ENCODE results near the gene RABGEF1.
"Not testable (repeated sequence)": the region's sequence is repeated elsewhere in the genome, so short reads cannot be mapped to it uniquely, and the experiment has no call there.

Gene RABGEF1

DNA sequence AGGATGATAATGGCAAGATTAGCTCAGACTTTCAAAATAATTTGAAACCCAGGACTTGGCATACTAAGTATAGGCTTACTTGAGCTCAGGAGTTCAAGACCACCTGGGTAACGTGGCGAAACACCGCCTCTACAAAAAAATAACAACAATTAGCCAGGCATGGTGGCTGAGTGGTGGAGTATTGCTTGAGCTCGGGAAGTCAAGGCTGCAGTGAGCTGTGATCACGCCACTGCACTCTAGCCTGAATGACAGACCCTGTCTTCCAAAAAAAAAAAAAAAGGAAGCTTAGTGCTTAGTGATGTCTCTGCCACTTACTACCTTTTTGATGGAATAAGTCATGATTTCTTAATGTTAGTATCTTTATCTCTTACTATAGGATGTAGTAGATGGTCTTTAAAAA, 25.5 kb downstream of the RABGEF1 start:
- no peak for TF ChIP-seq ZNF274 (IDR thresholded peaks at IDR 0.05; ENCODE audit: low read depth, low read length)

DNA sequence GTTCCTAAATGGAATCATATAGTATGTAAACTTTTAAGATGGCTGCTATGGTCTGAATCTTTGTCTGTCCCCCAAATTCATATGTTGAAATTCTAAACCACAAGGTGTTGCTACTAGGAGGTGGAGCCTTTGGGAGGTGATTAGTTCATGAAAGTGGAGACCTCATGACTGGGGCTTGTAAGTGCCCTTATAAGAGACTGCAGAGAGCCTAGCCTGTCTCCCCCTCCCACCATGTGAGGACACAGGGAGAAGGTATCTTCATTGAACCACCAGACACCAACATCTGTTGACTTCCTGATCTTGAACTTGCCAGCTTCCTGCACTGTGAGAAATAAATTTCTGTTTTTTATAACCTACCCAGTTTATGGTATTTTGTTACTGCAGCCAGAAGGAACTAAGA, 27.0 kb downstream of the RABGEF1 start:
- not testable (repeated sequence) for H3K4me3 ChIP-seq (ENCODE audit: low read length)

More for the DNA sequence above, 25.5 kb downstream of the RABGEF1 start:
- no peak overlapping the region for H3K4me3 ChIP-seq (ENCODE audit: low read length)

DNA sequence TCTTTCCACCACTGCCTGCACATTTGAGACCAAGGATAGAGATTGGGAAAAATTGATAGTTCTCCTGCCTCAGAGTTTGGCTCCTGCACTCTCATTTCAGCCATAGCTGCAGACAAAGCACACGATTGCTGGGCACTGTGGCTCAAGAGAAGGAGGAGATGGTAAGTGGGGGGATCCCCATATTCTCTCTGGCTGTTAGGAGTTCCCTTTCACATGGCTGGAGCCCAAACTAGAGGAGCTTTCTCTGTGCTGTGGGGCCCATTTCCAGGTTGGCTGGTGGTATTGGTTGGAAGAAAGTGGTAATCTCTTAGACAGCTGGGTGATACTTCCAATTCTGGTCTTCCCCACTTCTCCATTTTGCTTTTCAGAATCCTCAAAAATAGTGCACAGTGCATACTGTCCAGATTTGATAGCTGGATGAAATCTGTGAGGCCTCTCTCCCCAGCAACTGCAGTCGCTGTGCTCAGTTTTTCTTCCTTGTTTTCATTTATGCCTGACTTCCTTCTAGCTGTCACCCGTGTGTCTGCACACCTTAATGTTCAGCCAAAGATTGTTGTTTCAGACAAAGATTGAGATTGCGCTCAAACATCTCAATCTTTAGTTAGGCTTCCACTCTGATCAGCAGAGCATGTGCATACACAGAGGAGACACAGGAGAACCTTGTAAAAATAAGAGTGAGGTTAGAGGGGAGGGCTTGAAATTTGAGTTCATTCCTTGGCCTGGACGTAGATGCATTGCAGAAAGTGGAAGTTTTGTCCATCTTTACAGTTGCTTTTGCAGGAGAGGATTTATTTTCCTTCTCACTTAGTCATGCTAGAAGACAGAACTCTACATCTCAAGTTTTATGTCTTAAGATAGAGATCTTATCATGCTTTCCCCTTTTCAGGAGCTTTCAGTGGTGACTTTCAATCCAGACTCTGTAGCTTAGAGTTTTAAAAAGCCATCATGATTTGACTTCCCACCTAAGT, 28.6 kb downstream of the RABGEF1 start:
- H3K4me3 ChIP-seq (ENCODE audit: low read length), result no peak overlapping the region; the same call in 1 of the 2 replicates
- no peak for TF ChIP-seq ZNF274 (IDR thresholded peaks at IDR 0.05; ENCODE audit: low read depth, low read length)

DNA sequence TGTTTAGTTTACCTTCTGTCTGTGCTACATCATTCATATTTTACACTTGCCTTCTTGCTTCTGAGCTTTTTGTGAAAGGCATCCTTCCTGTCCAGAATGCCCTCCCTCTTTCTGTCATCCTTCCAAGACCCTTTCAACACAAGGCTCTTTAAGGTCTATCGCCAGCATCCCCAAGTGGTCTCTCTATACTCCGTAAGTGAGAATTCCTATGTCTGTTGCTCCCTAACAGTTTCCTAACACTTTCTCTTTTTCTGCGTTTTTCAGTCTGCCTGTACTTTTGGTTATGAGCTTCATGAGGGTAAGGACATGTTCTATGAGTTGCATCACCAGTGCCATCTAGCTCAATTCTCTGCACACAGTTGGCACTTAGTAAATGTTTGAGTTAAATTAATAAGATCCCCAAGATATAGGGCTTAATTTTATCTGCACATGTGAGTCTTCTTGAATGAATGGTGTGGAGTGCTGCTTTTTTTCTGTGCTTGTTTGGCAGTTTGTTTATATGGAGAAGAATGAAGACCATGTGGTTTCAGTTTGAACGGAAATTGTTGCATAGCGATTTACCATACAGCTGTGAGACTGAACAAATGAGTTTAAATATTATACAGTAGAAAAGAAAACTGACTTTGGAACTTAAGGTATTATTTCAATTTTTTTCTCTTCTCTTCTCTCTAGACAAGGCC, 29.4 kb downstream of the RABGEF1 start:
- TF ChIP-seq ZNF274 (IDR thresholded peaks at IDR 0.05; ENCODE audit: low read depth, low read length), result no peak
- no peak overlapping the region for H3K4me3 ChIP-seq (ENCODE audit: low read length)

DNA sequence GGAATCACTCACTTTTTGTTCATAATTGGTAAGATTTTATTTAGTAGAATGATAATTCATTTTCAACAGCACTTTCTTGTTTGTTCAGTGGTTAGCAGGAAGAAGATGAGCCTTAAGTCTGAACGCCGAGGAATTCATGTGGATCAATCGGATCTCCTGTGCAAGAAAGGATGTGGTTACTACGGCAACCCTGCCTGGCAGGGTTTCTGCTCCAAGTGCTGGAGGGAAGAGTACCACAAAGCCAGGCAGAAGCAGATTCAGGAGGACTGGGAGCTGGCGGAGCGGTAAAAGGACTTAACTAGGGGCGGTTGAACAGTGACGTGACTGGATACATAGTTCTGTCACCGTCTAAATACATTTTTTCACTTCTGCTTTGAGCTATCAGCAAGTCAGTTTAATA, 31.3 kb downstream of the RABGEF1 start:
- H3K4me3 ChIP-seq (ENCODE audit: low read length), result no peak overlapping the region
- TF ChIP-seq ZNF274 (IDR thresholded peaks at IDR 0.05; ENCODE audit: low read depth, low read length), result no peak

DNA sequence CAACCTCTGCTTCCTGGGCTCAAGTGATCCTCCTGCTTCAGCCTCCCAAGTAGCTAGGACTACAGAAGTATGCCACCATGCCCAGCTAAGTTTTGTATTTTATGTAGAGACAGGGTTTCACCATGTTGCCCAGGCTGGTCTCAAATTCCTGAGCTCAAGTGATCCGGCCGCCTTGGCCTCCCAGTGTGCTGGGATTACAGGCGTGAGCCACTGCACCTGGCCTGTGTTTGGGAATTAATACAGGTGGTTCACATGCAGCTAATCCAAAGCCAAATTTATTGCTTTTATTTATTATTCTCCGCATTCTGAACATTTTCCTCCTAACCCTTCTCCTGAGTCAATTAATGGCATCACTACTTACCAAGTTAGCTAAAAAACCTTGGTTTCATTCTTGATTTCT, 33.2 kb downstream of the RABGEF1 start:
- H3K4me3 ChIP-seq (ENCODE audit: low read length), result not testable (repeated sequence)

DNA sequence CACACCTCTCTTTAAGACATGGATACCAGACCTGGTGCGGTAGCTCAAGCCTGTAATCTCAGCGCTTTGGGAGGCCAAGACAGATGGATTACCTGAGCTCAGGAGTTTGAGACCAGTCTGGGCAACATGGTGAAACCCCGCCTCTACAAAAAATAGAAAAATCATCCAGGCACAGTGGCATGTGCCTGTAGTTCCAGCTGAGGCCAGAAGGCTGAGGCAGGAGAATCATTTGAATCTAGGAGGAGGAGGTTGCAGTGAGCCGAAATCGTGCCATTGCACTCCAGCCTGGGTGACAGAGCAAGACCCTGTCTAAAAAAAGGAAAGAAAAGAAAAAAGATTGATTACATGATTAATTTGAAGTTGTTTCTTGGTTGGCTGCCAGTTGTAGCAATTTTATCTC, 35.9 kb downstream of the RABGEF1 start:
- H3K4me3 ChIP-seq (ENCODE audit: low read length), result not testable (repeated sequence)

DNA sequence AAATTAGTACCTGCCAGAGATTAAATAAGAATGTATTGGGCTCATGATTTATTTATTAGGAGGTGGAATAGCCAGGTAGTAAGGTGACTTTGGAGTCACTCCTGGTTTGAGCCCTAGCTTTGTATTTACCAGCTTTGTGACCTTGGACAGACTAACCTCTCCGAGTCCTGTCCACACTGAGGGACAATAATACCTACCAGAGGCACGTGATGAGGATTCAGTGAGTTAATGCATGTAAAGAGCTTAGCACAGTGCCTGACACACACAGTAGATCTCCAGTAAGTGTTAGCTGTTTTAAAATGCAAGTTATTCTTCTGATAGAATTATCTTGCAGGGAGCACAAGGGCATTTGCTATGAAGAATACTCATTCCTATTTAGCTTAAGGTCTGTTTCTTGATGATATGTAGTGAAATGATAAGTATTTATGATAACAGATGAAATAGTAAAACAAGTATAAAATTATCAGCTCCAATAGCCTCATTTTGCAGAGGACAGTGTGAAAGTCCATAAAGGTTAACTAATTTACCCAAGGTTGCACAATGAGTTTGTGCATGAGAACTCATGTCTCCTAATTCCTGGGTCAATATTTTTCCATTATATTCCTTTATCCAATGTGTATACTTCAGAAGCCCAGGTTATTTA, 36.4 kb downstream of the RABGEF1 start:
- no peak for TF ChIP-seq ZNF274 (IDR thresholded peaks at IDR 0.05; ENCODE audit: low read depth, low read length)
- H3K4me3 ChIP-seq (ENCODE audit: low read length), result no peak overlapping the region

DNA sequence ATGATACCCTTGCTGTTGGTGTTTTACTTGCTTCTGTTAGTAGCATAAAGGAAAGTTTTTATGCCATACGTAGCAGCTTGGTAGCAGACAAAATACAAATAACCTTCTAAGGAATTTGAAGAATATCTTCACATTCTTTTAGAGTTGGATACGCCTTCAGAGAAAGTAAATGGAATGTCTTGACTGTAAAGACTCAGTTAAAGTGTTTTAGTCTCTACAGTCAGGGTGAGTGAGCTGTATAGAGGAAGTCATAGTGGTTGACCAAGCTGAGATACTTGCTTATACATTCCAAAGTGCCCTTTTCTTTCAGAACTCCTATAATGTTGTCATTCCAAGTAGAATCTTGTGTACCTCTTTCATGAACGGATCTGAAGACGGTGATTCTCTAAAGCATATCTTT, 37.7 kb downstream of the RABGEF1 start:
- no peak overlapping the region for H3K4me3 ChIP-seq (ENCODE audit: low read length)
- TF ChIP-seq ZNF274 (IDR thresholded peaks at IDR 0.05; ENCODE audit: low read depth, low read length), result no peak

DNA sequence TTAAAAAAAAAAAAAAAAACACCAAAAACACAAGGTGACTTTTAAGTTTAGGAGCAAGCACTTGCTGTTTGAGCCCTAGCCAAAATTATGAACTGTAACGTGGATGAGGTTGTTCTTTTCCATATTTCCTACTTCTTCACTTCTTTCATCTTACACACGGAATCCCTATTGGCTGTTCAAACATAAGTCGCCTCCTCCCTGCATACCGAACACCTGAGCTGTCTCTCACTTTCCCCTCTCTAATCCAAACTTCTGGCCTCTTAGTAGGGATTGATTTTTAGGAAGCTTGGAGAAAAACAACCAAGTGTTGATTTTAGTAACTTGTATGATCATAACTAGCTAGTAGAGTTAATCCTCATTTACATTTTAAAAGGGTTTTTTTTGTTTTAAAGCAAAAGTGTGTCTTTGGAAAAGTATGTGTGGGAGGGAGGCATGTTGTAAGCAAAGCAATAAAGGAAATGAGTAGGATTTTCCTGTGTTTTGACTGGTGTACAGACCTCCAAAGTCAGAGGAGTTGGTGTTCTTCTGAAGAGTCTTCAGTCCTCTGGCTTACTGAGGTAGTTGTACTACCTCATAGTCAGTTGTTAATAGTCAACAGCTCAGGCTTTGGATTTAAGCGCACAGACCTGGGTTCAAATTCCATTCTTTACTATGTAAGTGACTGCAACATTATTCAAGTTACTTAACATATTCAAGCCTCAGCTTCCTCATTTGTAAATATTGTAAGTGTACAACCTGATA, 39.3 kb downstream of the RABGEF1 start:
- TF ChIP-seq ZNF274 (IDR thresholded peaks at IDR 0.05; ENCODE audit: low read depth, low read length), result no peak

DNA sequence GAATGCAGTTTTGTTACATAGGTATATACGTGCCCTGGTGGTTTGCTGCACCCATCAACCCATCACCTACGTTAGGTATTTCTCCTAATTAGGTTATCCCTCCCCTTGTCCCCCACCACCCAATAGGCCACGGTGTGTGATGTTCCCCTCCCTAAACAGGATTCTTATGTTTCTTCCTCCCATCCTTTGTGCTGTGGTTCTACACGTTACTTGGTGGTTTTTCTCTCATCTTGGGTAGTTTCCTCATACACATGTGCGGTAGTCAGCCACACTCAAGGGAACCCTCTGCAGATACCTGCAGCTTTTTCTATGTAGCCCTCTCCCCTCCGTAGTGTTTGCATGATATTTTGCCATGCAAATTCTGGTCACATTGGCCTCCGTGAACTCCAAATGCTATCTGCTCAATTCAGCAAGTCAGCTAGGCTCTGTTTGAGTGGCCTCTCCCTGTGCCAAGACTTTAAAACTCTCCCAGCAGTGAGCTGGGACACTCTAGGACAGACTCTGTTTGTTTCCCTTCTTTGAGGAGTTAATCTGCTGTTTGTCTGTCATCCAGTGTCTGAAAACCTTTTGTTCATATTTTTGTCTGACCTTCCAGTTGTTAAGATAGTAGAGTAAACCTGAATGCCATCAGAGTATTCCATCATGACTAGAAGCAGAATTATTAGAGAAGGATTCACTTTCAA, 41.0 kb downstream of the RABGEF1 start:
- no peak overlapping the region for H3K4me3 ChIP-seq (ENCODE audit: low read length)
- no peak for TF ChIP-seq ZNF274 (IDR thresholded peaks at IDR 0.05; ENCODE audit: low read depth, low read length)

More for the DNA sequence above, 39.3 kb downstream of the RABGEF1 start:
- no peak overlapping the region for H3K4me3 ChIP-seq (ENCODE audit: low read length)

DNA sequence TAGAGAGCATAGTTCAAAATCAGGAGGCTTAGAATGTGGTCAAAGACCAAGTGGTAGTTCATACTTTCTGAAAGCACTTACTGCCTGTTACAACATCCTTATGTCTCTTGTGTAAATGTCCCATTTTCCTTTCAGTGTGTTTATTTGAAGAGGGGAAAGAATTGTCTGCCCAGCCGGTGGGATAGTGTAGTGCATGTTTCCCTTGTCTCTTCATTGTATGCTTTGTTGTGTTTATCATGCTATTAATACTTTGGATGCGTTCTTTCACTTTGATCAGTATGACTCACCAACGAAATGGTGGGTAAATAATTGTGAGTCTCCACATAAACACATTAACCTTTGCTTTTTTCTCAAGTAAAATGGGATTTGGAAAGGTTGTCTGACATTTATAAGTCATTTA, 42.3 kb downstream of the RABGEF1 start:
- H3K4me3 ChIP-seq (ENCODE audit: low read length), result not testable (repeated sequence)

DNA sequence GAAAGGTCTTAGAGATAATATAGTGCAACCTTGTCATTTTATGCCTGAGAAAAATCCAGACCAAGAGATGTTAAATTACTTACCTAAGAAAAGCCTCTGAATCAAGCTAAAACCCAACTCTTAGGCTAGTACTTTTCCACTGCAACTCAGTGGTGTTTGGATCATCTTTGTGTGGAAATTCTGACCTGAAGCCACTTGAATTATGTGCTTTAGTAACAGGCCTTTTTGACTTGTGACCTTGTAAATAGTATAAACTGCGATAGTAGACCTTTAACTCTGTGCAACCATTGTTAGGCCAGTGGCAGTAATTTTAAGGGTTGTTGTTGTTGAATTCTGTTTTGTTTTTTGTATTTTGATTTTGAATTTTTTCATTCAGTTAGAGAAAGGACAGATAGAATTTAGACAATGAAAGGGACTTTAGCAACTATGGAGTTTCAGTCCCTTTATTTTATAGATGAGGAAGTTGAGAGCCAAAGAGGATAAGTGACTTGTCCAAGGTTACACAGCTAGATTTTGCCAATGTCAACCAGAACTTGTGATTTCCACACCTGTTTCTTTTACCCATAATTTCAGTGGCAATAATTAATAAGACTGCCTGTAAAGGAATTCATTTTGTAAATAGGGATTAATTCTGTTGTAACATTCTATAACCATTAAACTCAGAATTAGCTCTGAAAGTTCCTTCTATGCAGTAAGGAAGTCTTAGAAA, 43.5 kb downstream of the RABGEF1 start:
- not testable (repeated sequence) for H3K4me3 ChIP-seq (ENCODE audit: low read length)

All from GM08714 (cell line).